Mesenchymal stem cell (in vitro differentiated cells and primary cell): ENCODE results near the gene TFAP2C.
"Not testable (repeated sequence)": the region's sequence is repeated elsewhere in the genome, so short reads cannot be mapped to it uniquely, and the experiment has no call there.

ENCODE experiments used
- DNase-seq: peaks from one replicate; pipeline ENCODE4 v3.0.0-alpha.2; 2013
- H2AFZ ChIP-seq: one replicate; pipeline ENCODE4 v1.6.1; 2013; ENCODE audit warnings: low read depth, mild to moderate bottlenecking, control low read depth, inconsistent platforms, low read length, moderate library complexity
- H2AK5ac ChIP-seq: 2 replicates; pipeline ENCODE4 v1.6.1; 2013; ENCODE audit warnings: low read length, moderate library complexity, mild to moderate bottlenecking, inconsistent platforms; ENCODE audit not compliant: severe bottlenecking
- H2BK120ac ChIP-seq: one replicate; pipeline ENCODE4 v1.6.1; 2013; ENCODE audit warnings: low read depth, mild to moderate bottlenecking, inconsistent platforms, low read length, moderate library complexity
- H2BK12ac ChIP-seq, 2 experiments: one replicate each; pipeline ENCODE4 v1.6.1; 2013; ENCODE audit warnings: inconsistent platforms in 2 of 2, low read length in 2 of 2, mild to moderate bottlenecking in 2 of 2, moderate library complexity in 2 of 2, control low read depth in 1 of 2
- H2BK15ac ChIP-seq: one replicate; pipeline ENCODE4 v1.6.1; 2013; ENCODE audit warnings: mild to moderate bottlenecking, low read depth, inconsistent platforms; ENCODE audit not compliant: poor library complexity, severe bottlenecking
- H2BK5ac ChIP-seq: 2 replicates; pipeline ENCODE4 v1.6.1; 2013; ENCODE audit warnings: low read depth, mild to moderate bottlenecking, low read length, control low read depth, inconsistent platforms; ENCODE audit not compliant: poor library complexity, severe bottlenecking
- H3K14ac ChIP-seq, 2 experiments: one replicate each; pipeline ENCODE4 v1.6.1; 2013; ENCODE audit warnings: inconsistent platforms in 2 of 2, low read length in 2 of 2, control low read depth in 1 of 2, mild to moderate bottlenecking in 1 of 2, moderate library complexity in 1 of 2
- H3K18ac ChIP-seq, 2 experiments: one replicate each; pipeline ENCODE4 v1.6.1; 2013; ENCODE audit warnings: inconsistent platforms in 2 of 2, low read length in 2 of 2, control low read depth in 1 of 2, low read depth in 1 of 2, mild to moderate bottlenecking in 1 of 2
- H3K23ac ChIP-seq, 2 experiments: one replicate each; pipeline ENCODE4 v1.6.1; 2013; ENCODE audit warnings: inconsistent platforms in 2 of 2, low read length in 2 of 2, mild to moderate bottlenecking in 2 of 2, moderate library complexity in 2 of 2, control low read depth in 1 of 2
- H3K27ac ChIP-seq: 2 replicates; pipeline ENCODE4 v1.5.1; 2013; ENCODE audit warnings: mild to moderate bottlenecking, moderate library complexity, low read length, control low read depth, inconsistent platforms; ENCODE audit not compliant: poor library complexity, severe bottlenecking
- H3K27me3 ChIP-seq, 2 experiments: 2 replicates each; pipeline versions ENCODE4 v1.6.1 to v1.7.0; 2013; ENCODE audit warnings: low read length in 2 of 2, mild to moderate bottlenecking in 2 of 2, moderate library complexity in 2 of 2, control low read depth in 1 of 2, inconsistent platforms in 1 of 2; ENCODE audit not compliant: control insufficient read depth in 1 of 2, insufficient read depth in 1 of 2
- H3K36me3 ChIP-seq, 2 experiments: 2 replicates each; pipeline versions ENCODE4 v1.6.1 to v1.7.0; 2013; ENCODE audit warnings: low read length in 2 of 2, control low read depth in 1 of 2, inconsistent platforms in 1 of 2, low read depth in 1 of 2, mild to moderate bottlenecking in 1 of 2; ENCODE audit not compliant: insufficient read depth in 2 of 2, control insufficient read depth in 1 of 2
- H3K4ac ChIP-seq, 2 experiments: one replicate each; pipeline ENCODE4 v1.6.1; 2013; ENCODE audit warnings: inconsistent platforms in 2 of 2, low read length in 2 of 2, mild to moderate bottlenecking in 2 of 2, moderate library complexity in 2 of 2, control low read depth in 1 of 2, low read depth in 1 of 2
- H3K4me1 ChIP-seq: 2 replicates; pipeline ENCODE4 v1.6.1; 2013; ENCODE audit warnings: low read depth, low read length, control low read depth; ENCODE audit not compliant: control insufficient read depth, insufficient read depth
- H3K4me2 ChIP-seq: 2 replicates; pipeline ENCODE4 v1.6.1; 2013; ENCODE audit warnings: low read length, mild to moderate bottlenecking, inconsistent platforms; ENCODE audit not compliant: poor library complexity, severe bottlenecking
- H3K4me3 ChIP-seq, 2 experiments: 2 replicates each; pipeline versions ENCODE4 v1.5.1 to v1.7.0; 2013; ENCODE audit warnings: low read length in 2 of 2, mild to moderate bottlenecking in 2 of 2, control low read depth in 1 of 2, low read depth in 1 of 2; ENCODE audit not compliant: insufficient read depth in 1 of 2
- H3K79me1 ChIP-seq: replicated peaks from 2 replicates; pipeline ENCODE4 v1.6.1; 2013; ENCODE audit warnings: mild to moderate bottlenecking, control low read depth, low read length, inconsistent platforms; ENCODE audit not compliant: poor library complexity, severe bottlenecking
- H3K9ac ChIP-seq: 2 replicates; pipeline ENCODE4 v1.7.0; 2013; ENCODE audit warnings: mild to moderate bottlenecking, low read length, moderate library complexity
- H3K9me3 ChIP-seq: 2 replicates; pipeline ENCODE4 v1.7.0; 2013; ENCODE audit warnings: mild to moderate bottlenecking, low read length; ENCODE audit not compliant: control insufficient read depth
- H4K8ac ChIP-seq: one replicate; pipeline ENCODE4 v1.6.1; 2013; ENCODE audit warnings: inconsistent platforms, mild to moderate bottlenecking, low read length, moderate library complexity
- H4K91ac ChIP-seq: one replicate; pipeline ENCODE4 v1.6.1; 2013; ENCODE audit warnings: mild to moderate bottlenecking, low read length, inconsistent platforms
- WGBS: methylation state at CpG from one replicate; pipeline ENCODE4 v1.1.7; 2013; ENCODE audit warnings: mixed read lengths; 5-methylcytosine and 5-hydroxymethylcytosine counted together

Gene TFAP2C

GRCh38 chr20:56623930-56624329, 5.2 kb upstream of the TFAP2C start:
- H2BK5ac ChIP-seq, H3K36me3 ChIP-seq, H3K4me2 ChIP-seq, H2AFZ ChIP-seq, H2AK5ac ChIP-seq, H3K14ac ChIP-seq, H3K27ac ChIP-seq, DNase-seq, H3K4ac ChIP-seq, H3K18ac ChIP-seq, H3K79me1 ChIP-seq, H2BK120ac ChIP-seq, H4K91ac ChIP-seq, H3K9me3 ChIP-seq, H2BK15ac ChIP-seq, H2BK12ac ChIP-seq, H4K8ac ChIP-seq, H3K23ac ChIP-seq, H3K4me3 ChIP-seq, H3K9ac ChIP-seq: not testable (repeated sequence)
- peaks cover 47 to 49% of the 10 kb centered on the region in 2 experiments for H3K27me3 ChIP-seq
- H3K4me1 ChIP-seq, result peaks cover 31% of the 10 kb centered on the region
- 100% methylated on average over 1 of the region's 10 CpGs for WGBS

DNA sequence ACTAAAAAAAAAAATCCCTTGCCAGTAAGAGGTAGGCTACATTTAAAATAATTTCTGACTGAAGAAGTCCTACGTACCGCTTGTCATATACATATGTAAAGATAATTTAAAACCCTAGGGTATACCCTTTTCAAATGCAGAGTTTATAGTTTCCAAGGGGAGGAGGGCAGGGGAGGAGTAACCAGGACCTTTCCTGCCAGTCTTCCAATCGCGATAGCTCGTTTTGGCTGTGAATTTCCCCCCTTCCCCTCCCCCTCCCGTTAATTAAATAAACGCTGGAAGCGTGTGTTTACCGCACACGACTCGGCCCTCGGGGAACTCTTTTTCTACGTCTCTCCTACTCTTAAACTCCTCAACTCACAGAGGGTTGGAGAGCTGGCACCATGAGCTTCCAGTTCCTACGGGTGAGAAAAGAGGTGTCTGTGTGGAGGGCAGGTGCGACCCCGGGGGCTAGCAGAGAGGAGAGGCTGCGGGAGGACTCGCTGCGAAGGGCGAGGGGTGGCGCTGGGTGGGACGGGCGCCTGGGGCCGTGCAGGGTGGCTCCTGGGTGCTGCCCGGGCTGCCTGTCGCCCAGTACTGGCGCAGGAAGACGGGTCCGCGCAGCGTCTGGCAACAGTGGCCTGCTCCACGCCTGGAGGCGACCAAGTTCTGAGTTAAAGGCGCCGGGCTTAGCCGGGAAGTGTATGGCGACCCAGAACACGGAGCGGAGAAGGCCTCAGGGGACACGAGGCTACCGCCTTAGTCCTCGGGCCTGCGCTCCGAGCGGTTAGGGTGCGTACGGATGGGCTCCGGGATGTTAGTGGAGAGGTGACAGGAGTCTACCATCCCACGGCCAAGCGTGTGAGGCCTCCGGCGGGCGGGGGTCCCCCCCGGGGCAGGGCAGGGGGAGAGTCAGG, 4.1 kb upstream of the TFAP2C start:
- Histone ChIP-seq H2BK120ac (no peak overlapping the region), H3K14ac (no peak overlapping the region), H3K79me1 (peaks cover 5% of the 10 kb centered on the region), H4K91ac (no peak overlapping the region), H3K27ac (no peak overlapping the region), H2BK5ac (no peak overlapping the region), H3K18ac (no peak overlapping the region), H3K23ac (no peak overlapping the region), H3K9me3 (no peaks in the 10 kb centered on the region), H3K9ac (no peak overlapping the region), H2AK5ac (no peak overlapping the region), H2AFZ (no peak overlapping the region), H3K36me3 (peaks cover 0 to 3% of the 10 kb centered on the region in 2 experiments), H3K4ac (no peak overlapping the region), H2BK12ac (no peak overlapping the region), H4K8ac (no peak overlapping the region), H3K4me1 (peaks cover 32% of the 10 kb centered on the region), H2BK15ac (no peak overlapping the region), H3K4me3 (no peak overlapping the region), H3K4me2 (peak overlapping the region; percentile 45), H3K27me3 (peaks cover 47 to 61% of the 10 kb centered on the region in 2 experiments)
- peak; percentile 1 for DNase-seq
- WGBS, result 4% methylated on average over 48 of the region's 54 CpGs

- Histone ChIP-seq H3K27me3 (peaks cover 47 to 69% of the 10 kb centered on the region in 2 experiments), H3K18ac (no peak overlapping the region), H3K14ac (no peak overlapping the region), H3K4me2 (peak overlapping the region; percentile 51), H3K4ac (no peak overlapping the region), H3K36me3 (peaks cover 0 to 3% of the 10 kb centered on the region in 2 experiments), H3K27ac (no peak overlapping the region), H4K8ac (no peak overlapping the region), H3K23ac (no peak overlapping the region), H2BK15ac (no peak overlapping the region), H2BK5ac (no peak overlapping the region), H3K4me1 (peaks cover 32% of the 10 kb centered on the region), H2AK5ac (no peak overlapping the region), H2AFZ (no peak overlapping the region), H3K79me1 (peaks cover 5% of the 10 kb centered on the region), H2BK12ac (no peak overlapping the region), H3K4me3 (no peak overlapping the region), H3K9me3 (no peaks in the 10 kb centered on the region), H4K91ac (no peak overlapping the region), H3K9ac (no peak overlapping the region), H2BK120ac (no peak overlapping the region)
- peak; percentile 10 for DNase-seq
- WGBS, result 8% methylated on average over 22 of the region's 22 CpGs
These were observed 3.3 kb upstream of the TFAP2C start for GRCh38 chr20:56625837-56626236.

DNA sequence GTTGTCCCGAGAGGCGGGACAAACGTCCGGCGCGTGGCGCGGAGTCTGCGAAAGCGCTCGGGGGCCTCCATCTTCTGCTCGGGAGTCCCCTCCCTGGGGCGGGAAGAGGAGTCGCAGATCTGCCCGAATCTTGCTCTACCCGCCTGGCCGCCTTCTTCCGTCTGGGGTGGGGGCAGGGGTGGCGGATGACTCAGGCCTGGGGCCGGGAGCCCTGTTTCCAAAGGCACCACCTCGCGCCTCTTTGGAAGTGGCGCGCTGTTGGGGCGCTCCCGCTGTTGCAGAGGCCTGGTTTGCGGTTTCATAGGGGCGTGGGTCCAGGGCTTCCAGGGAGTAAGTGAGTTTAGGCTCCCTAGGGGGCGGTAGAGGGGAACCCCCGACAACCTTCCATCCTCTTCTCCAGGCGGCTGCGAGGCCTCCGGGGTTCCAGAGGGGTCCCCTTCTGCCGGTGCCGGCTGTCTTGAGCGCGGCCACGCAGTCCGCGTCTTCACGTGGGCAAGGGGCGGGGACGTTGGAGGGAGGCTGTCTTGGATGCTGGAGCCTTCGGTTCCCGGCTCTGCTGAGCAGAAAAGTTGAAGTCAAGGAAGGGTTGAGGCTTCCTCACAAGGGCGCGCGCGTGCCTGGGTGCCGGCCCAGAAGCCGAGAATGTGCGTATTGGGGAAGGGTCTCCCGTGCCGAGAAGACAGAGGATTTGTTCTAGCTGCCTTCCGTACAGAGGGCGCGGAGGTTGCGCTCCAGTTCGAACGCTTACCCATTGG, 2.6 kb upstream of the TFAP2C start:
- no peak overlapping the region for H3K18ac ChIP-seq
- H3K4me3 ChIP-seq, result no peak overlapping the region
- H2AK5ac ChIP-seq, result no peak overlapping the region
- 2% methylated on average over 48 of the region's 60 CpGs for WGBS
- H4K8ac ChIP-seq, result no peak overlapping the region
- H3K23ac ChIP-seq, result peak overlapping the region in 1 of 2 experiments; percentile 77
- H4K91ac ChIP-seq, result no peak overlapping the region
- H2BK15ac ChIP-seq, result no peak overlapping the region
- H3K4ac ChIP-seq, result no peak overlapping the region
- peaks cover 5% of the 10 kb centered on the region for H3K79me1 ChIP-seq
- peaks cover 0 to 3% of the 10 kb centered on the region in 2 experiments for H3K36me3 ChIP-seq
- no peak overlapping the region for H2BK5ac ChIP-seq
- H2BK12ac ChIP-seq, result no peak overlapping the region
- no peak overlapping the region for H2BK120ac ChIP-seq
- no peaks in the 10 kb centered on the region for H3K9me3 ChIP-seq
- peak; percentile 52 for DNase-seq
- peaks cover 47 to 76% of the 10 kb centered on the region in 2 experiments for H3K27me3 ChIP-seq
- no peak overlapping the region for H3K14ac ChIP-seq
- H3K4me1 ChIP-seq, result peaks cover 39% of the 10 kb centered on the region
- no peak overlapping the region for H3K27ac ChIP-seq
- H3K4me2 ChIP-seq, result peak overlapping the region; percentile 51
- no peak overlapping the region for H3K9ac ChIP-seq
- H2AFZ ChIP-seq, result no peak overlapping the region
